Peyer's patch (tissue), 4 donors: ENCODE data around the gene PIK3C2G.

ENCODE experiments used
- POLR2A ChIP-seq, 2 donors: fragments of 450-650 bp; IDR thresholded peaks; one replicate each; pipeline ENCODE4 v1.5.1; 2017; ENCODE audit warnings: antibody characterized with exemption in 2 of 2, mild to moderate bottlenecking in 2 of 2, moderate library complexity in 2 of 2
- TF ChIP-seq, protein P1 (sequence below), 6 experiments: fragments of 450-650 bp in 4 of 6; fragments of 200-600 bp in 2 of 6; sonication (generic) in 1 of 6; IDR thresholded peaks; one replicate each; pipeline ENCODE4 v1.5.1; 2017 to 2019; ENCODE audit warnings: antibody characterized with exemption in 6 of 6, mild to moderate bottlenecking in 3 of 6, moderate library complexity in 1 of 6

DNA sequence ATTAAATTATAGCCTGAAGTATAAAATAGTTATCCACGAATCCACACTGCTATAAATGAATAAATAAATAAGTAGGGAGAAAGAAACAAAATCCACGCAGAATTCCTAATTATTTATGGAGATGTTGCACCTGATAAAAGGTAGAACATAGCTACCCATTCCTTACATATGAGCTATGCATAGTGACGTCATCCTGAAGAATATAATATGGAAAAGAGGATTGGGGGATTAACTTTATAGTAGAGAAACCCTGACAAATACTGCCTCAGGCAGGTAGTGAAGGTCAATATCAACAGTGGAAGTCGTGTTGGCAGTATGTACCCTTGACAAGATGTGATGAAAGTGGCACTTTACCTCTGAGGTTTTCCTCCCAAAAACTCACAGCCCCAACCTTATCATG is 394.0 kb downstream of the PIK3C2G start:
- TF ChIP-seq, protein P1, sequence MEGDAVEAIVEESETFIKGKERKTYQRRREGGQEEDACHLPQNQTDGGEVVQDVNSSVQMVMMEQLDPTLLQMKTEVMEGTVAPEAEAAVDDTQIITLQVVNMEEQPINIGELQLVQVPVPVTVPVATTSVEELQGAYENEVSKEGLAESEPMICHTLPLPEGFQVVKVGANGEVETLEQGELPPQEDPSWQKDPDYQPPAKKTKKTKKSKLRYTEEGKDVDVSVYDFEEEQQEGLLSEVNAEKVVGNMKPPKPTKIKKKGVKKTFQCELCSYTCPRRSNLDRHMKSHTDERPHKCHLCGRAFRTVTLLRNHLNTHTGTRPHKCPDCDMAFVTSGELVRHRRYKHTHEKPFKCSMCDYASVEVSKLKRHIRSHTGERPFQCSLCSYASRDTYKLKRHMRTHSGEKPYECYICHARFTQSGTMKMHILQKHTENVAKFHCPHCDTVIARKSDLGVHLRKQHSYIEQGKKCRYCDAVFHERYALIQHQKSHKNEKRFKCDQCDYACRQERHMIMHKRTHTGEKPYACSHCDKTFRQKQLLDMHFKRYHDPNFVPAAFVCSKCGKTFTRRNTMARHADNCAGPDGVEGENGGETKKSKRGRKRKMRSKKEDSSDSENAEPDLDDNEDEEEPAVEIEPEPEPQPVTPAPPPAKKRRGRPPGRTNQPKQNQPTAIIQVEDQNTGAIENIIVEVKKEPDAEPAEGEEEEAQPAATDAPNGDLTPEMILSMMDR (IDR thresholded peaks at IDR 0.05), result no peak
- no peak for TF ChIP-seq POLR2A (IDR thresholded peaks at IDR 0.05)
